ENCODE measurements around the gene RIPK1.
"Not testable (repeated sequence)": the region's sequence is repeated elsewhere in the genome, so short reads cannot be mapped to it uniquely, and the experiment has no call there.

RIPK1 gene

DNA sequence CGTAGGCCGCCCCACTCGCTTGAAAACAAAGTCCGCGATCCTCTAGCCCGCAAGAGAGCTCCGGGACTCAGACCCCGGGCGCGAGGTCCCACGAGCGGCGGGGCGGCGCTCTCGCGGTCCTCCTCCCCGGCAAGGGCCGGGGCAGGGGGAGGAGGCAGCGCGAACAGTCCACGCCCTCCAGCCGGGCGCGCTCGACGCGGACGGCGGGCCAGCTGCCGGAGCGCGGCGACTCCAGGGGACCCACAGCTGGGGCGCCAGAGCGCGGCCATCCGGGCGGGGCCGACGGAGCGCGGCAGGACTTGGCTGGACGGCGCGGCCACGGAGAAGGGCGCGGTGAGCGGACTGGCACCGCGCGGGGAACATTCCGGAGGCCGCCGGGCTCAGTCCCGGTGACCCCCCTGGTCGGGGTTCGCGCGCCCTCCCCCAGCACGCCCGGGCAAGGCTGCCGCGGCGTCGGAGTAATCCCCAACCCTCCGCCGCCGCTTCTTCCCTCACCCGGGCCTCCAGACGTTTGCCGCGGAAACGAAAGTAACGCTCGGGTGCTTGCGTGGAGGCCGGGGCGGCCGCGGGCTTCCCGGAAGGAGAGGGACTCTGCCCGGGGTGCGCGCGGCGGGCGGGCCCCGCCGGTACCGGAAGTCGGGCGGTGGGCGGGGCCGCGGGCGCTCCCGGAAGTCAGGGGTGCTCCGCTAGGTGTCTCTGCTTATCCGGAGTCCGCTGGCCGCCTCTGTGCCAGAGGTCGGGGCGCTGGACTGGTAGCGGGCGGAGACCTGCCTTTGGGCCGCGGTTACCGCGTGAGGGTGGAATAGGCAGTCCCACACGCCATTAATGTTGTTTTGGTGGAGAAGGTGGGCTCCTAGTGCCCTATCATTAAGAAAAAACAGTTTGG, at the start of gene RIPK1:
Gene RIPK1 (plus strand): TSS at position 166 of the 886 bp plus-strand sequence. CDS start 8,330 bp downstream, outside the sequence.
- peak; percentile 82 for DNase-seq (ENCODE audit: low spot score)

DNA sequence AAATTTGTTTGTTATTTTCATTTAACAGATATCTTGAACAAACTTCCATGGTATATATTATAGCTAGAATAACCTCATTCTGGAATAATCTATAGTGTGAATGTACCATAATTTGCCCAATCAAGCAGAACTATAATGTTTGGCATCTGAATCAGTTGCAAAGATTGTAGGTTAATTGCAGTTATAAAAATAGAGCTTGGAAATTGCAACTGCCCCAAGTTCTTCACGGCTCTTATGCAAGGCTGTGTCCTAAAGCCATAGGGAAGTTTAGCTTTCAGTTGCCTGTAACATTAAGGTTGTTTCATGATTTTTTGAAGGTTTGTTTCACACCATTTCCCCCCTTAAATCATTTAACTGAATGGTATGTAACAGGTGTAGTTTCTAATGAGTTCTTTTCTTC, 49.2 kb upstream of the RIPK1 start:
- DNase-seq (ENCODE audit: low spot score), result no peak

DNA sequence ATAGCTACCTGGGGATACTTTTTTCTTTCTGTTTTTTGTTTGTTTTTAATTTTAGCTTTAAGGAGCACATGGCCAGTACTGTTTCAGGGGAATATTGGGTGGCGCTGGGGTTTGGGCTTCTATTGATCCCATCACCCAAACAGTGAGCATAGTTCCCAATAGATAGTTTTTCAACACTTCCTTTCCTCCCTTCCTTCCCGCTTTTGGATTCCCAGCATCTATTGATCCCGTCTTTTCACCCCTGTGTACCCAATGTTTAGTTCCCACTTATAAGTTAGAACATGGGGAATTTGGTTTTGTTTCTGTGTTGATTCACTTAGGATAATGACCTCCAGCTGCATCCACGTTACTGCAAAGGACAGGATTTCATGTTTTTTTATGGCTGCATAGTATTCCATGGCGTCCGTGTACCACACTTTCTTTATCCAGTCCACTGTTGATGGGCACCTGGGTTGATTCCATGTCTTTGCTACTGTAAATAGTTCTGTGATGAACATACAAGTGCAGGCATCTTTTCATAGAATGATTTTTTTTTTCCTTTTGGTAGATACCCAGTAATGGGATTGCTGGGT, 48.5 kb upstream of the RIPK1 start:
- DNase-seq (ENCODE audit: low spot score), result no peak

DNA sequence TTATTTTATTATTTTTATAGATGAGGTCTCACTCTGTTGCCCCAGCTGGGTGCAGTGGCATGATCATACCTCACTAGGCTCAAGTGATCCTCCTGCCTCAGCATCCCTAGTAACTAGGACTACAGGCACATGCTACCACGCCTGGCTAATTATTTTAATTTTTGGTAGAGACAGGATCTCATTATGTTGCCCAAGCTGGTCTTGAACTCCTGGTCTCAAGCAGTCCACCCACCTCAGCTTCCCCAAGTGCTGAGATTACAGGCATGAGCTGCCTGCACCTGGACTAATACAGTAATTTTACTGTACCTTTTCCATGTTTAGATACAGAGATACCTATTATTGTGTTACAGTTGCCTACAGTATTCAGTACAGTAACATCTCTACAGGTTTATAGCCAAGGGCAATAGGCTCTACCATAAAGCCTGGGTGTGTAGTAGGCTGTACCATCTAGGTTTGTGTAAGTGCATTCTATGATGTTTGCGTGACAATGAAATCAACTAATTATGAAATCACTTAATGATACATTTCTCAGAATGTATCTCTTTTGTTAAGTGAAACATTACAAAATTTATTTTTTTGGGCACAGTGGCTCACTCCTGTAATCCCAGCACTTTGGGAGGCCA, 47.2 kb upstream of the RIPK1 start:
- not testable (repeated sequence) for DNase-seq (ENCODE audit: low spot score)

DNA sequence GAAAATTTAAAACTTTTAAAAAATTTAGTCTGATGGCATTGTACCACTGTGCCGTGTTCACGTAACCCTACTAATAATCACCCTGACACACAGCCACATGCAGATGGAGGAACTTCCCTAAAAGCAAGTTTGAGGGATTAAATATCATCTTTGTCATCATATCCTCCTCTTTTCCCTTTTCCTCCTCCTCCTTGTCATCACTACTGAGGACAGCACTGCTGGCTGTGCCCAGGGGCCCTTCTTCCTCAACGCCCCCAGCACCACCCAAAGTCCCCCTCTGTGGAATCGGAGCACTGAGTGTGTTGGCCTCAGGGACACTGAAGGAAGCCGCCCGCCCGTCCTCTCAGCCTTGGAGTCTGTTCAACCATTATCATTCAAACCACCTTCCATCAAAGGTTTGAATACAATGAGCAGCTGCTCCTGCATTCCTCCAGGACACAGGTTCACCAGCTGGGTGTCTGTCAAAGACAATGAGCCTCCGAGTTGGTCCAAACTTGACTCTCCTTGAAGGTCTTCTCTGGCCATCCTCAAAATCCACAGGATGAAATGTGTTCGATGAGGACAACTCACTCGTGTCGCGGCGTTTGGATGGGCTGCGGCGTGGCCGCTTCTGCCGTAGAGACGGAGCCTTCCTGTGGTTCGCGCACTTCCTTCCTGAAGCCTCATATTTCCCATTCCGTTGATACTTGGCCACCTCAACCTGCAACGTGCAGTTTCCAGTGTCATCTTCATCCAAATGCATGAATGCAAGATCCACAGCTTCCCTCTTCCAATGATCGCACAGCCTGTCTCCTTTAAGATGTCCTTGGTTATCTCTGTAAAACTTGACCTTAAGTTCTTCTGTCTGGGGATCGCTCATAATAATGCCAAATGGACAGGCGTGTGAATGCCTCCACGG, 45.3 kb upstream of the RIPK1 start:
- no peak for DNase-seq (ENCODE audit: low spot score)

DNA sequence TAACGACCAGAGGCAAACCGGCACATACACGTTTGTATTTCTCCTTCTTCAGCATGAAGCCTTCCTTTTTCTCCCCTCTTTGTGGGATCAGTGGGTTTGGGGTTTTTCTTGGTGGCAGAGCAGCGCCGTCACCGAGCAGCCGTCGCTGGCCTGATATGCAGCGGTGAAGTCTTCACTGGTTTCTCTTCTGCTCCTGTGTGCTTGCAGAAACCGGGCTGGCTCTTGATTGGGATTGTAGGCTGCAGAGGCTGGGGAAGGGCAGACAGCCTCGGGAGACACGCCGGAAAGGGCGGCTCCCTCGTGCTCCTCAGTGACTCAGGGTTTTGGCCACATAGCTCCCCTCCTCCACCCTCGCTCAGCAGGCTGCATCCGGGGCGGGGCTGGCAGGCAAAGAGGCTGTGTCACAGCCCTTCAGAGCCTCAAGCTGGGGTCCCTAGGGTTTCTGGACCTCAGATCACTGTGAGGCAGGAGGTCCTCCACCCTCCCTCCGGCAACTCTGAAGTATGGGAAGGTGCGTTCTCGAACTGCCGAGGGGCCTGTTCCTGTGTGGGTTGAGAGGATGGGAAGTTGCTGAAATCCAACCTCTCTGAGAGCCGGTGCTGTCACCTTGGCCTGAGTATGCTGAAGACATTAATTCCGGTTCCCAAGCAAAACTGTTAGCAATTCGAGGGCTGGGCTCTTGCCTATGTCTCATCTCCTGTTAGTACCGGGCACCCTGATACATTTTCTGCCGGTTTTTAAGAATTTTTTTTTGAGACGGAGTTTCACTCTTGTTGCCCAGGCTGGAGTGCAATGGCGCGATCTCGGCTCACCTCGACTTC, 44.4 kb upstream of the RIPK1 start:
- peak; percentile 70 for DNase-seq (ENCODE audit: low spot score)

DNA sequence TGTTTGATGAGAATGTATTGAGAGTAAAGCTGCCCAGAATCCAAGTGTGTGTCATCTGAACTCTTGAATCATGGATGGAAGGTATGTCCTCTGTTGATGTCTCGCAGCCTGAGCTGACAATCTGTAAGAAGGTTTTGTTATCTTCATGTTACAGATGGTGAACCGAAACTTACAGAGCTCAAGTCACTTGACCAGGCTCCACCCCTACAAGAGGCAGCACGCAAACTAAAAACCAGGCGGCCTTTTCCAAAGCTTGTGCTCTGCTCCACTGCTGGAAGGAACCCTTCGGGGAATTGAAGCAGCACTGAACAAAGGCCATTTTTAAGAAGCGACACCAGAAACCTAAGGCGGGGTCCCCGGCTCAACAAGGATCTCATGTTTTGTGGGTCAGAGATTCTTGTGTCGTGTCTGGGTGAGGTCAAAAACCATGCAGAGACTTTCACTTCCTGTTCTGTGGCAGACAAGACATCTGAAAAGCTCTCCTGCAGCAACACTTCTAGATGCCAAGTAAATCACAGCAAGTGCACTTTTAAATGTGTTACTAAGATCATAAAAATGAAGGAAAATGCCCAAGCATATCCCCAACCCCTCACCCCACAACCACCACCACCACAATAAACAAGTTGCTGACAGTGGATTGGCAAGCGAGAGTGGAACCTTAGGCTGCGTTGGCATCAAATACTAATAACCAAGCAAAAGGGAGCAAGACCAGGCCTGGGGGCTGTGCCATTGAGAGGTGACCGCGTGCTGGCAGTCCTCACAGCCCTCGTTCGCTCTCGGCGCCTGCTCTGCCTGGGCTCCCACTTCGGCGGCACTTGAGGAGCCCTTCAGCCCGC, 41.3 kb upstream of the RIPK1 start:
- DNase-seq (ENCODE audit: low spot score), result no peak

DNA sequence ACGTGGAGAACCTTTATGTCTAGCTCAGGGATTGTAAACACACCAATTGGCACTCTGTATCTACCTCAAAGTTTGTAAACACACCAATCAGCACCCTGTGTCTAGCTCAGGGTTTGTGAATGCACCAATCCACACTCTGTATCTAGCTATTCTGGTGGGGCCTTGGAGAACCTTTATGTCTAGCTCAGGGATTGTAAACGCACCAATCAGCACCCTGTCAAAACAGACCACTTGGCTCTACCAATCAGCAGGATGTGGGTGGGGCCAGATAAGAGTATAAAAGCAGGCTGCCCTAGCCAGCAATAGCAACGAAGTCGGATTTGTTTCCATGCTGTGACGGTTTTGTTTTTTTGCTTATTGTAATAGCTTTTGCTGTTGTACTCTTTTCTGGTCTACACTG, 40.1 kb upstream of the RIPK1 start:
- not testable (repeated sequence) for DNase-seq (ENCODE audit: low spot score)

DNA sequence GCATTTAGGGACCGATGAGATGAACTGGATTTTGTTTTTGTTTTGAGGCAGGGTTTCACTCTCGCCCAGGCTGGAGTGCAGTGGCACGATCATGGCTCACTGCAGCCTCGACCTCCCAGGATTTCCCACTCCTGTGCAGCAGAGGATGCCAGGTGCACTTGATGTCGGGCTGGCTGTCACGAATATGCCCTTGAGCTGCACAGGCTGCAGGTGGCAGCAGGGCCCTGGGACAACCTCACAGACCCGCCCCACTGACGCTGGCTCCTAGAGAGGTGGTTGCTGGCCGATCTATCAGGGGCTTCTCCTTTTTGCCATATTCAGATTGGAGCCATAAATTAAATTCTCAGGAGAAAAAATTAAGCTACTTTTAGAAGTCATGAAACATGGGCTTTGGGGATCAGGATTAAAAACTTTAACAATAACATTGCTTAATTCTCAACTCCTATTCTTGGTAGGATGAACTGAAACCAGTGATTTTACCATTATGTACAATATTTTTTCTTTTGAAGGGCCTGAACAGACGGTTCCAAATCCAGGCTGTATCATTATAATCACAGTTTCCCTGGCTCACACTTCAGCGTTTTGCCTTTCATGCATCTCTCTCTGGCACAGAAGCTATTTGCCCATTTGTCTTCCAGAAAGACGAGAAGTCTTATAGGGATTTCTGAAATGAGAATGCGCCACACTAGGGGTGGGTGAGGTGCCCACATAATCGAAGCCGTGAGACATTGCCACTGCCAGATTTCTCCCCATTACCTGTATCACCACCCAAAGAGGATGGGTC, 36.2 kb upstream of the RIPK1 start:
- DNase-seq (ENCODE audit: low spot score), result peak; percentile 31

DNA sequence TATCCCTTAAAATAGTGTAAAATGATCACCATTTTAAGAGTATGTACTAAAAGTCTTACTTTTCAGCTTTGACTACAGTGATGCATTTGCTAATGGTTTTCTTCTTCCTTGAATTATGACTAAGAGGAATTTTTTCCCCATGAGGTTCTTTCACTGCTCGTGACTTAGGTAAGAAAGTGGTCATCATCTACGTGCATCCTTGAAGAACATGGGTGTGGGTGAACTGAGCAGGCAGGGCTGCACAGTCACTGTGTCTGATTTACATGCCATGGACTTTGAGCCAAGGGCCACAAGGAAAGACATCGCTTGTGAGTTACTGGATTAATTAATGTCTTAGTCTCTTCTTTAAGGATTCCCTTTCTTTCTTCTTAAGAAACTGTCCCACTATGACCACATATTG, 35.3 kb upstream of the RIPK1 start:
- DNase-seq (ENCODE audit: low spot score), result no peak

DNA sequence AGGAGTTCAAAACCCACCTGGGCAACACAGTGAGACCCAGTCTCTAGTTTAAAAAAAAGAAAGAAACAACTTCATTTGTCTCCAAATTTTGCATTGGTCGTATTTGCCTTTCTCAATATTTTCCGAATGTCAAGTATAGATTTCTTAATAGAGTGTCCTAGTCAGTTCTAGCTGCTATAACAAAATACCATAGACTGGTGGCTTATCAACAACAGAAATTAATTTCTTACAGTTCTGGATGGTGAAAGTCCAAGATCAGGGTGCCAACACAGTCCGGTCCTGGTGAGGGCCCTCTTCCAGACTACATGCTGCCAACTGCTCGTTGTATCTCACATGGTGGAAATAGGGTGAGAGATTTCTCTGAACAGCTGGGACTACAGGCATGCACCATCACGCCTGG, 34.6 kb upstream of the RIPK1 start:
- DNase-seq (ENCODE audit: low spot score), result no peak

DNA sequence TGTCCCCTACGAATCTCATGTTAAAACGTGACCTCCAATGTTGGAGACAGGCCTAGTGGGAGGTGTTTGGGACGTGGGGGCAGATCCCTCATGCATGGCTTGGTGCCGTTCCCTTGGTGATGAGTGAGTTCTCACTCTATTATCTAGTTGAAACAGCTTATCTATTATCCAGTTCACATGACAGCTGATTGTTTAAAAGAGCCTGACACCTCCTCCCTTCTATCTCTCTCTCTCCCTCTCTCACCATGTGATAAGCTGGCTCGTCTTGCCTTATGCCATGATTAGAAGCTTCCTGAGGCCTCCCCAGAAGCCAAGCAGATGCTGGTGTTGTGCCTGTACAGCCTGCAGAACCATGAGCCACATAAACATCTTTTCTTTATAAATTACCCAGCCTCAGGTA, 32.9 kb upstream of the RIPK1 start:
- no peak for DNase-seq (ENCODE audit: low spot score)

DNA sequence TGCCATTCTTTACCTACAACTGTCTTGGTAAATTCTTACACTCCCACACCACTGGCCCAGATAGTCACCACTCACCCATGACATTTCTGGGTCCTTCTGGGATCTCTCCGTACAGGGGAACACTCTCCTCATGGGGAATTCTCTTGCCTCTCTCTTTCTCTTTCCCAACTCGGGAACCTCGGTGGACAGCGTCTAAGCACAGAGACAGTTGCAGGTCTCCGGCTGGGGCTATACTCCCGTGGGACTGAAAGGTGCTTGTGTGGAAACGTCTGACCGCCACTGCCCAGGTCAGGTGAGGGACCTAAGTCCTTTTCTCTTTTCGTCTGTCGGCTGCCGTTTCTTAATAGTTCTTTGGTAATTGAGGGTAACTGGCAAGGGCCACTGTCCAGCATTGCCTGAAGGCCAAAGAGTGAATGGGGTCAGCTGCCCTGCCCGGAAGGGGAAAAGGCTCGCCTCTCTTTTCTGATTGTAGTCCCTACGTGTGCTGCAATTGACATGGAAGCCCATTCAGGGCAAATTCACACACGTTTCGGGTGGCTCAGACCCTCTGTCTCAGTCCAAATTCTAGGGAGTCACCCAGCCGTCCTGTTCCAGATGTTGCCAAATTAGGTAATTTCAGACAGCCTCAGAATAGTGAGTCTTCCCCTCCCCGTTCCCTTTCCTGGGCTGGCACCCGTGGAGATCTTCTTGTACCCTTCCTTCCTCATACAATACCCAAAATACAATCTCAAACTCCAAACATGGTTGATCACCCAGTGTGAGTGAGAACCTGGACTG, 31.2 kb upstream of the RIPK1 start:
- no peak for DNase-seq (ENCODE audit: low spot score)

DNA sequence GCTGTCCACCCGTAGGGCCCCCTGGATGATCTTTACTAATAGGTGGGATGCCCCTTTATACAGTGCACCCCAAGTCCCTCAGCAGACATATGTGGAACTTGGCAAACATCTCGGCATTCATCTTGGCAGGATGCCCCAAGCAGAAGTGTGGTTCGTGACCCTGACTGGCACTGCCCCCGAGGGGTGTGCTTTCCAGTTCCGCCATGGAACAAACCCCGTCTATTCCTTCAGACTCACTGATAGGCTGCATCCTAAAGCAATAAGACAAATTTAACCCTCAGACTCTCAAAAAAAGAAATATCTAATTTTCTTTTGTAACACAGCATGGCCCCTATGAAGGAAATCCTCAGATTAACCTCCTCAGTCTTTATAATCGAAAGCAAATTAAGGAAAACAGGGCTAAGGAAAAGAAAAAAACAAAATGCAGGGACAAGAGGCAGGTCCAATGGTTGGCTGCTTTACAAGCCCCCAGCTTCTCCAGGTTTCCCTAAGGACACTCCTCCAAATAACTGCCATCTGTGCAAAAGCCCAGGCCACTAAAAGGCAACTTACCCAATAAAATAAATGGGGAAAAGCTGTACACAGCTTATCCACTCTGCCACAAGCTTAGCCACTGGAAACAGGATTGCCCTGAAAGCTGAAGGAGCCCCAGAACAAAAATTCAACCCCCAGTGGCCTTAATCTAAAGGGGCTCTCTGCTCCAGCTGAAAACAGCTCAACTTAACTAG, 30.5 kb upstream of the RIPK1 start:
- DNase-seq (ENCODE audit: low spot score), result no peak

DNA sequence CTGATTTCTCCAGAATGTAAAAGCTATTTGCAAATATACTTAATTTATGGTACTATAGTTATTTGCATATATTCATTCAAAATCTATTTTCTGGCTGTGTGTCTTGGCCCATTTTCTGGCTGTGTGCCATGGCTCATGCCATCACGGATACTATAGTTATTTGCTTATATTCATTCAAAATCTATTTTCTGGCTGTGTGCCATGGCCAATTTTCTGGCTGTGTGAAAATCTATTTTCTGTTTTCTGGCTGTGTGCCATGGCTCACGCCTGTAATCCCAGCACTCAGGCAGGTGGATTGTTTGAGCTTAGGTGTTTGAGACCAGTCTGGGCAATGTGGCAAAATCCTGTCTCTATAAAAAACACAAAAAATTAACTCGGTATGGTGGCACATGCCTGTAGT, 28.9 kb upstream of the RIPK1 start:
- no peak for DNase-seq (ENCODE audit: low spot score)

DNA sequence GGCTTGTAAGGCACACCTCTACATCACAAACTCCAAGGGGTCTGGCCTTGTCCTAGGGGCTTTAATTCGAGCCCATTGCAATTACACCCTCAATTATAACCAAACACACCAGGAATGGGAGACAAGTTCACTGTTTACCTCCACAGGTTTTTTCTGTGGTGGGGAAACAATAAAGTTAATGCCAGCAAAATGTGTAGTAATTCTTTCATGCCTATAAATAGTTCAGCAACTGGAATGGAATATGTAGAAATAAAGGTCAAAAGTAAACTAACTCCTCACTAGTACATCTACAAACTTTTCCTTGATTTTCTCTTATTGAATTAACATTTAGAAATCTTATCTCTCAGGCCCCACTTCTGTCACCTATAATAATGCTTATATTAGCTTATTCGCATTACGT, 27.1 kb upstream of the RIPK1 start:
- DNase-seq (ENCODE audit: low spot score), result no peak

DNA sequence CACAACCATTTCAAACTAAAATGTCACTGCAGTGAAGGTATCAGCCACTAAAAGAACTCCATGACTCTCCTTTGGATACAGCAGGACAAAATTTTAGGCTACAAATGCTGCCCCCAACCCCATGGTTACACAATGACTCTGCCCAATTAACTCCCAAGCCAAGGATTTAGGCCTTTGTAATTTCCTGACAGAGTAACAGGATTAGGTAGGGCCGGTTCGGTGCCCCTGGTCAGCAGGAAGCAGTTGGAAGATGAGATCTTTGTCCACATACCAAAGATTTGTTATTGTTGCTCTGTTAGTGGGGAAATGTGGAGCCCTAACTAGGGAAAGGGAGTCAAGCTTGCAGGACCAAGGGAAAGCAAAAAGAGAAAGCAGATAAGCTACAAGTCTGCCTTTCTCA, 26.7 kb upstream of the RIPK1 start:
- peak; percentile 75 for DNase-seq (ENCODE audit: low spot score)

DNA sequence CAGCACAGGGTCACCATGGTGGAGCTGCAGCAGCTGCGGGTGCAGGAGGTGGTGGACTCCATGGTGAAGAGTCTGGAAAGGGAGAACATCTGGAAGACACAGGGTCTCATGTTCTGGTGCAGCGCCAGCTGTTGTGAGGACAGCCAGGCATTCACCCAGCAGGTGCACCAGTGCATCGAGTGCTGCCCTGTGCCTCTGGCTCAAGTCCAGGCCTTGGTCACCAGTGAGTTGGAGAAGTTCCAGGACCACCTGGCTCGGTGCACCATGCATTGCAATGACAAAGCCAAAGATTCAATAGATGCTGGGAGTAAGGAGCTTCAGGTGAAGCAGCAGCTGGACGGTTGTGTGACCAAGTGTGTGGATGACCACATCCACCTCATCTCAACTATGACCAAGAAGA, 22.9 kb upstream of the RIPK1 start:
- no peak for DNase-seq (ENCODE audit: low spot score)
